ENCODE data around the gene BTD.
"Not testable (repeated sequence)": the region's sequence is repeated elsewhere in the genome, so short reads cannot be mapped to it uniquely, and the experiment has no call there.

BTD gene

DNA sequence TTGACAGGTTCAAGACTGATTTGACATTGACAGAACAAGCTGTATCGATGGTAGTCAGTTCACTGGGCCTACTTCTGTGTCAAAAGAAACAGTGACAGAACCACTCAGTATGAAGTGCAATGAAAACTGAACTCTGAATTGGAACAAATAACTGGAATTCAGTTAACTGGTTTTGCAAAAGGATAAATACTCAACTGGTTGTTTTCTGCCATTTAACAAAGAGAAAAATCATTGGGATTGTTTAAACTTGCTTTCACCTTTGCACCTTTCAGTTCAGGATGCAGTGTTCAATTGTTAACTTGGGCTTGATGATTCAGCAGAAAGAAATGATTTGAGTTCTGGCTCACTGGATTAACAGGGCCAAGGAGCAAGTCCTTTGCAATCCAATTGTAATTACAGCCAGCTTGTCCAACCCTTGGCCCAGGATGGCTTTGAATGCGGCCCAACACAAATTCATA is 4.9 kb downstream of the BTD start:
- DNase-seq = no peak

GRCh38 chr3:15610082-15610759 is 8.7 kb downstream of the BTD start:
- no peak for DNase-seq

GRCh38 chr3:15611018-15611417 is 9.5 kb downstream of the BTD start:
- DNase-seq = no peak

- no peak for DNase-seq
Measured at GRCh38 chr3:15612001-15612400, 10.5 kb downstream of the BTD start.

GRCh38 chr3:15614958-15615357 is 13.4 kb downstream of the BTD start:
- DNase-seq = no peak

GRCh38 chr3:15616053-15616452 is 14.5 kb downstream of the BTD start:
- no peak for DNase-seq

DNA sequence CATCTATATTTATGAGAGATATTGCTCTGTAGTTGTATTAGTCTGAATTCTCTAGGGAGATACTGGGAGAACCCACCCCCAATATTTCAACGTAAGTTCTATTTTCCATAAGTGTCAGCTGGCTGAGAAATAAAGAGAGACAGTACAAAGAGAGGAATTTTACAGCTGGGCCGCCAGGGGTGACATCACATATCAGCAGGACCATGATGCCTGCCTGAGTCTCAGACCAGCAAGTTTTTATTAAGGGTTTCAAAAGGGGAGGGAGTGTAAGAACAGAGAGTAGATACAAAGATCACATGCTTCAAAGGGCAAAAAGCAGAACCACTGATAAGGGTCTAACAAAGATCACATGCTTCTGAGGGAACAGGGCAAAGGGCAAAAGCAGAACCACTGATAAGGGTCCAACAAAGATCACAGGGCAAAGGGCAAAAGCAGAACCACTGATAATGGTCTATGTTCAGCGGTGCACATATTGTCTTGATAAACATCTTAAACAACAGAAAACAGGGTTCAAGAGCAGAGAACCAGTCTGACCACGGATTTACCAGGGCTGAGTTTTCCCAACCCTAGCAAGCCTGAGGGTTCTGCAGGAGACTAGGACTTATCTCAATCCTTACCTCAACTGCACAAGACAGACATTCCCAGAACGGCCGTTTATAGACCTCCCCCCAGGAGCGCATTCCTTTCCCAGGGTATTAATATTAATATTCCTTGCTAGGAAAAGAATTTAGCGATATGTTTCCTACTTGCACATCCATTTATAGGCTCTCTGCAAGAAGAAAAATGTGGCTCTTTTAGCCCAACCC is 18.3 kb downstream of the BTD start:
- not testable (repeated sequence) for DNase-seq

- no peak for DNase-seq
Measured at GRCh38 chr3:15623535-15624440, 22.2 kb downstream of the BTD start.

DNA sequence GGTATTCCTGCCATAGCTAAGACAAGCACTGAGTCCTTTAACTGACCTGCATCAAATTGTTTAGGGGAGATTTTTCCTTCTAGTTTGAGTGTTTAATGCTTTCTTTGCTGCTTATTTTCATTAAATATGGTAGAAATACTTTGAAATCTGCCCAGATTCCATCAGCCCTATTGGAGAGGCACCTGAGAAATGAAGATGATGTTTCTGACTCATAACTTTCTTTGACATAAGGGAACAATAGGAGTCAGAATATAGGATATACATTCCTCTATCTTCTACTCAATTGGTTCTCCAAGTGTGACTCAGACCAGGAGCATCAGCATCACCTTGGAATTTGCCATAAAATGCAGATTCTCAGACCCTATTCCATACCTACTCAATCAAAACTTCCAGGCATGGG is 27.4 kb downstream of the BTD start:
- DNase-seq = no peak

GRCh38 chr3:15629860-15630597 is 28.5 kb downstream of the BTD start:
- peak; percentile 85 for DNase-seq

DNA sequence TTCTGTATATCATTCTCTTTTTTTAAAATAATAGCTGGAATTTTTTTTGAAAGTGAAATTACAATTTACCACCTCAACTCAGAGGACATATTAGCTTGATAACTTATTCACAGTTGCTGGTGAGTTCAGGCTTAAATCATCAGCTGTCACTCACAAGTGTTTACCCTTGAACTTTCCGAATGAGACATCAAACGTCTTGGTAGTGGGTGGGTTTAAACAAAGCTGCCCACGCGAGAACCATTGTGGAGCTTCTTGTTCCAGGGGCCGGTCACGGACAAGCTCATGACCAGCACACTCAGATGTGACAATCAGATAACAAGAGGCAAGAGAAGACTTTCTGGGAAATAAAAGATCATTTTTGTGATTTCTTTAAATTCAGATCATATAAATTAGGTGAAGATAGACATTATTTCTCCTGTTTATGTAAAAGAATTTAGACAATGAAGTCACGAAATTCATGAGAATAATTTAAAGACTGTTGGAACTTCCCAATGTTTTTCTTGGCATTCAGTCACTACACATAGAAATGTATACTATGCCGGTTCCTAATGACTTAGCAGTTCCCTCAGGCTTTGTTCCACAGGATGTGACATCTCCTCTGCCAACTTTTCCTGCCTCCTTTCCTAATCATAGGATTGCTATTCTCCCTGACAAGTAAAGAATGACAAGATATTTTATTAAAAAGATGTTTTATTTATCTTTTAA is 29.3 kb downstream of the BTD start:
- peak; percentile 23 for DNase-seq

DNA sequence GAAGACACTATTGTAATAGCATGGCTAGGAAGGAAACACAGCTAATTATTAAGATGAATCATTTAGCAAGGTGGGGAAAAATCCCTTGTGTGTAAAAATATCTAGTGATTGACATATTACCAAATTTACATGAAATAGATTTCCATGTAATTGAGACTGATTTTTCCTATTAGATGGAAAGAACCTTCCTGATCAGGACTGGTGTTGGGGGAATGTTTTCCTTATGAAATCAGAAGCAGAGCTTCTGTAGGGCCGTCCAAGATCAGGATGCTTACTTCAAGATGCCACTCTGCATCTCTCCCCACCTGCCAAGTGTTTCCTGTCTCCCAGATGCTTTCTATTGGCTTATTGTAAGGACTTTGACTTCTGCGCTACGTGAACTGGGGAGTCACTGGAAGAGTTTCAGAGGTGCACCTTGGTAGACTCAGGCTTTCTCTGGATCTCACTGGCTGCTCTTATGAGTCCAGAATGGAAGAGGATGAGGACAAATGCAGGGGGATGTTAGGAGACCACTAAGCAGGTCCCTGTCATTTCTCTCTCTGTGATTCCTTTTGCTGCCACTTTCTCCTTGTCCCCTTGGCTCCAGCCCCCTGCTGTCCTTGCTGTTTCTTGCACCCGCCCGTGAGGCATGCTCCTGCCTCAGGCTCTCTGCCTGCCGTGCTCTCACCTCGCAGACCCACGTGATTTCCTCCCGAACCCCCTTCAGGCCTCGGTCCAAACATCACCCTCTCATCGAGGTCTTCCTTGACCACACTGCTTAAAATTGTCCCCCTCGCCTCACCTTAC is 30.1 kb downstream of the BTD start:
- DNase-seq = no peak

- DNase-seq = no peak
Measured at GRCh38 chr3:15632212-15632580, 30.7 kb downstream of the BTD start.

GRCh38 chr3:15633159-15633558 is 31.6 kb downstream of the BTD start:
- no peak for DNase-seq

DNA sequence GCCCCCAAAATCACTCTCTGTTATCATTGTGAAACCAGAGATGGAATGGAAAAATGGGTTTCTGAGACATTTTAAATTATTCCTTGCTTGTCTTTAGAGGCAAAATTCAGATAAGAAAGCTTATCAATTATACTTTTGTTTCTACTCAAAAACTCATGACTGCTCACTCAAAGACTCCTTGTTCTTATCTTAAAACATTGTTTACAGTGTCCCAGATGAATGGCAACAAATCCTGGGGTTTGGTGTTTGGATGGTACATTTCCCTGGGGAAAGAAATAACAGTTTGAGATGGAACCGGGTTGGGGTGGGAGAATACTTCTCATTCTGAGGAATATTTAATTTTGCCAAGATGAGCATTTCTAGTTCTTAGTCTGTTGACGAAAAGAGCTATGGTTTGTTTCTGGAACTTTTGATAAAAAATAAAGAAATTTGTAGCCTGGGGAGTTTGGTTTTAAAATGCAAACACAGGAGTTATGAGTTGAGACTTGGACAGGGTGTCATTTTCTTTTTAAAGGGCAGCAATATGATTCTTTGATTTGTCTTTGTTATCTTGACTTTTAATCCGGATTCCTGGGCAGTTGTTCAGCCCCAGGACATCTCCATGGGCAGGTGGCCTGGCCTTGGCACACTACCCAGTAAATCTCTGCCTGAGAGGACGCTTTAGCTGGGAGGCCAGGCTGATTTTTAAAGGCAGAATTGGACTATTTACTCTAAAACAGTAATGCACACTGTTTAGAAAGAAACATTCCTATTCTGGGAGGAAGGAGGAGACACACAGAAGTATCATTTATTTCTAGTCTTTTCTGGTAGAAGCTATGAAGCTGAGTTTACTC is 32.4 kb downstream of the BTD start:
- DNase-seq = no peak

DNA sequence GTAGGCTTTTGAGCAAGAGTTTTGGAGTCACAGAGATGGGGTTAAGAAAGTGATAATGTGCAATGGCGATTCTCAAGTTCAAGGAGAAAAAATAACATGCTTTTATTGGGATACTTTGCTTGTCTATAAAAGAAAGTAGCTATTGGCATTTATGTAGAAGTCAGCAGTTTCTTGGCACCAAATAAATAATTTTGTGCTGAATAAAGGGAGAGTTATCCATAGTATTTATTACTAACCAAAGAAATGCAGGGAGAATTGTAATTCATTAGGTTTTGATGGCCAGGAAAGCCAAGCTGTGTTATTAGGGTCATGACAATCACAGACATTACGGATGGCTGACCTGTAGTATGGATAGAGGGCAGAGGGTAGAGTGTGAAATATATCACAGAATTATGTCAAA is 33.1 kb downstream of the BTD start:
- DNase-seq = no peak

DNA sequence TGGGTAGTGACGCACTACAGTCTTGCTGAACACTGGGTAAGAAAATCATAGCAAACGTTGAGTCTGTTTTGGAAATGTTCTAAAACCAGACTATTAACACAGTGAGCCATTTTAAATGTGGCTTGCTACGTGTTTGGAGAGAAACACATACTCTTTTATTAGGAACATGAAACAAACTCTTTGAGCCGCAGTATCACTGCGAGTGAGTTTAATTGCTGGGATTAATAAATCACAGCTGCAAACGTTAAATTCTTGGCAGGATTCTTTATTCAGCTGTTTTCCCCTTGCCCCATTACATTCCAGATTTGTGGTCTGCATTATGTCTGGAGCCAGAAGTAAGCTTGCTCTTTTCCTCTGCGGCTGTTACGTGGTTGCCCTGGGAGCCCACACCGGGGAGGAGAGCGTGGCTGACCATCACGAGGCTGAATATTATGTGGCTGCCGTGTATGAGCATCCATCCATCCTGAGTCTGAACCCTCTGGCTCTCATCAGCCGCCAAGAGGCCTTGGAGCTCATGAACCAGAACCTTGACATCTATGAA is 33.6 kb downstream of the BTD start:
- DNase-seq = no peak

DNA sequence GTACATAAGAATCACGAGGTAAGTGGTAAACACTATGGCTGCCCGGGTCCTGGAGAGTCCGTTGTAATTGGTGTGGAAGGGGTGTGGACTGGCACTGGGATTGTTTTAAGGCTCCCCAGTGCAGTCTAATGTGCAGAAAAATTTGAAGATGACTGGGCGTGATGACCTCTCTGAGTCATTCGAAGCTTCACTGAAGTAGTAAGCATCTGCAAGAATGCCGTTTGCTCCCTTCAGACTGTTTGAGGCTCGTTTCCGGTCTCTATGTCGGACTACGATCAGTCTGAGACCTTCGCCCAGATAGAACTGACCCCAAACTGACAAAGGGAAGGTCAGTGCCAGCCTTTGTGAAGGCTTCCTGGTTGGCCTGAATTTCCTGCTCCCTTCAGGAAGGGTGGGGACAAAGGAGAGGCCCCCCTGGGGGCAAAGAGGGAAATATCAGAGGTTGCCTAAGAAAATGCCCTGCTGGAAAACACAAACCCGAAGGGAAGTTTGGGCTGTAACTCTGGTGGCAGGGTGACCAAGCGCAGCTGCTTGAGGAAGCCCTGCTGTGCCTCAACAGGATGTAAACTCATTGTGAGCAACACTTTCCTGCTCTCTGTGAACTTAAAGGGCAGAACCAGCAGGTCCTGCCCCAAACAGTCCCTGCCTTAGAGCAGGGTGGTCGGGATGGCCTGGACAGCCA is 34.6 kb downstream of the BTD start:
- no peak for DNase-seq
